A549 (cell line): ENCODE data around the gene PLCB1. TPM values are rescaled to one million over a fixed set of nuclear protein-coding genes. Genes with fewer than 3 reads are reported as not detected.

ENCODE experiments used
- ATAC-seq, 2 experiments: fragments of 200-7000 bp in 1 of 2; fragments of >200 bp in 1 of 2; cut with Nextera tagmentation in 1 of 2; cut with Tn5 transposase in 1 of 2; 3 replicates each; pipeline versions ENCODE4 v1.8.0 to v1.9.1; 2018 to 2020; ENCODE audit warnings: mild to moderate bottlenecking in 1 of 2, moderate library complexity in 1 of 2
- CTCF ChIA-PET: fragments of 300-600 bp; sonication (Branson Sonifier 250); formaldehyde crosslinking; extraction: SDS; loops from one replicate; lab custom pipeline; 2021; ENCODE audit warnings: antibody characterized with exemption, inconsistent platforms; lab: Yijun Ruan, JAX
- POLR2A ChIA-PET: fragments of 350-600 bp; formaldehyde crosslinking; extraction: SDS; loops from one replicate; lab custom pipeline; 2021; ENCODE audit warnings: antibody characterized with exemption, inconsistent platforms; lab: Yijun Ruan, JAX
- DNase-seq, 2 experiments: peaks; one replicate each; pipeline versions ENCODE4 v3.0.0 to v3.0.0-alpha.2; 2011 to 2016; ENCODE audit warnings: low read depth in 1 of 2, low spot score in 1 of 2
- FAIRE-seq: peaks from 2 replicates; lab custom pipeline; 2011; peaks lifted over from hg19 to GRCh38; lab: Jason Lieb, UNC
- H3K27ac ChIP-seq, 2 experiments: fragments of >200 bp; sonication (Bioruptor Twin); formaldehyde crosslinking; 3 replicates each; pipeline ENCODE4 v1.5.1; 2016 to 2017
- H3K4me1 ChIP-seq: fragments of >200 bp; sonication (Bioruptor Twin); formaldehyde crosslinking; 3 replicates; pipeline ENCODE4 v1.6.1; 2016
- H3K4me2 ChIP-seq: fragments of >200 bp; sonication (Bioruptor Twin); formaldehyde crosslinking; 3 replicates; pipeline ENCODE4 v1.6.1; 2016
- H3K4me3 ChIP-seq: fragments of >200 bp; sonication (Bioruptor Twin); formaldehyde crosslinking; 3 replicates; pipeline ENCODE4 v1.5.1; 2016
- H3K9me3 ChIP-seq: fragments of >200 bp; sonication (Bioruptor Twin); formaldehyde crosslinking; 3 replicates; pipeline ENCODE4 v1.6.1; 2016
- ATOH8 ChIP-seq: fragments of 250-450 bp; sonication (Bioruptor Pico); IDR thresholded peaks from 2 replicates; pipeline ENCODE4 v1.5.0; 2020; ENCODE audit warnings: low read depth, mild to moderate bottlenecking, moderate library complexity
- BCL3 ChIP-seq: fragments of >200 bp; sonication (Bioruptor Twin); formaldehyde crosslinking; IDR thresholded peaks from 3 replicates; pipeline ENCODE4 v1.6.1; 2016
- BHLHE40 ChIP-seq: IDR thresholded peaks from 2 replicates; pipeline ENCODE4 v1.6.1; 2012; ENCODE audit warnings: low read depth, low read length, inconsistent platforms
- CBX2 ChIP-seq: fragments of 200-600 bp; sonication (generic); IDR thresholded peaks from 2 replicates; pipeline ENCODE4 v1.6.1; 2016; ENCODE audit warnings: low read depth, mild to moderate bottlenecking, borderline replicate concordance
- CBX8 ChIP-seq: fragments of 200-600 bp; sonication (generic); IDR thresholded peaks from 2 replicates; pipeline ENCODE4 v1.6.1; 2016
- CHD2 ChIP-seq: fragments of 150-350 bp; IDR thresholded peaks from 2 replicates; pipeline ENCODE4 v1.6.1; 2014; ENCODE audit warnings: low read length; ENCODE audit not compliant: partially characterized antibody
- ELK1 ChIP-seq: fragments of 150-350 bp; IDR thresholded peaks from 2 replicates; pipeline ENCODE4 v1.6.1; 2014; ENCODE audit warnings: low read depth, mild to moderate bottlenecking, low read length
- FOSL2 ChIP-seq, 2 experiments: fragments of 450-650 bp in 1 of 2; fragments of >200 bp in 1 of 2; sonication (Bioruptor Twin) in 1 of 2; formaldehyde crosslinking; IDR thresholded peaks; 2 replicates each; pipeline versions ENCODE4 v1.5.0 to v1.6.1; 2016 to 2020; ENCODE audit warnings: mild to moderate bottlenecking in 1 of 2, moderate library complexity in 1 of 2
- HDAC2 ChIP-seq: fragments of 200-600 bp; sonication (generic); IDR thresholded peaks from 2 replicates; pipeline ENCODE4 v1.6.1; 2016
- HES2 ChIP-seq: fragments of >200 bp; sonication (Bioruptor Twin); formaldehyde crosslinking; IDR thresholded peaks from 2 replicates; pipeline ENCODE4 v1.6.1; 2016
- HEYL ChIP-seq: fragments of 250-450 bp; sonication (Bioruptor Pico); IDR thresholded peaks from 2 replicates; pipeline ENCODE4 v1.8.0; 2021; ENCODE audit warnings: mild to moderate bottlenecking, moderate library complexity
- HOXB13 ChIP-seq: fragments of 250-450 bp; sonication (Bioruptor Pico); IDR thresholded peaks from 2 replicates; pipeline ENCODE4 v1.5.0; 2020; ENCODE audit warnings: low read depth, mild to moderate bottlenecking, moderate library complexity
- KDM5A ChIP-seq: fragments of 200-600 bp; sonication (generic); IDR thresholded peaks from 2 replicates; pipeline ENCODE4 v1.6.1; 2016; ENCODE audit warnings: antibody characterized with exemption, mild to moderate bottlenecking
- MAFK ChIP-seq: fragments of 450-650 bp; IDR thresholded peaks from 2 replicates; pipeline ENCODE4 v1.6.1; 2014; ENCODE audit not compliant: partially characterized antibody
- NFE2L2 ChIP-seq: fragments of 150-350 bp; conservative IDR thresholded peaks from 2 replicates; pipeline ENCODE4 v1.6.1; 2014; ENCODE audit warnings: low read length
- POLR2AphosphoS2 ChIP-seq: conservative IDR thresholded peaks from 2 replicates; pipeline ENCODE4 v1.6.1; 2012; ENCODE audit warnings: low read length, improper control_type of control experiment, inconsistent platforms
- RARB ChIP-seq: fragments of 250-450 bp; sonication (Bioruptor Pico); IDR thresholded peaks from 2 replicates; pipeline ENCODE4 v1.8.0; 2021; ENCODE audit warnings: mild to moderate bottlenecking, moderate library complexity
- RCOR1 ChIP-seq: fragments of 150-350 bp; IDR thresholded peaks from 2 replicates; pipeline ENCODE4 v1.6.1; 2014; ENCODE audit warnings: antibody characterized with exemption, low read length, low read depth
- USF2 ChIP-seq: fragments of 450-650 bp; IDR thresholded peaks from 2 replicates; pipeline ENCODE4 v1.6.1; 2014; ENCODE audit warnings: antibody characterized with exemption
- ZC3H11A ChIP-seq: fragments of 450-650 bp; IDR thresholded peaks from 2 replicates; pipeline ENCODE4 v1.6.1; 2014; ENCODE audit warnings: antibody characterized with exemption, mild to moderate bottlenecking
- ZFP36 ChIP-seq: fragments of 450-650 bp; IDR thresholded peaks from 2 replicates; pipeline ENCODE4 v1.6.1; 2014; ENCODE audit warnings: borderline replicate concordance; ENCODE audit not compliant: partially characterized antibody
- WGBS: methylation state at CpG from one replicate; pipeline ENCODE4 v1.1.6; 2017; ENCODE audit errors: missing lambda C conversion rate; 5-methylcytosine and 5-hydroxymethylcytosine counted together
- polyA plus RNA-seq, 4 experiments: library from polyadenylated mRNA; depleted of rRNA in 3 of 4; stranded (reverse); fragments of >200 nt; fragmentation: RNase III in 1 of 4; extraction: RNeasy Plus Mini Kit Qiagen cat#74134 plus additional on column Dnase treatment in 1 of 4; gene quantifications; 2 replicates in 3 of 4; 3 replicates in 1 of 4; pipeline ENCODE4 v1.2.3, GENCODE V29; 2011 to 2017

The PLCB1 gene
- polyA plus RNA-seq, 2 of the 4 experiments (the other 2 are of a cell fraction): 0.97 to 6.3 TPM

GRCh38 chr20:8678098-8678776 is 546.2 kb downstream of the PLCB1 start:
- DNase-seq (no peak), ATAC-seq (no peak), FAIRE-seq (no peak)
- ChIA-PET POLR2A (no interaction called here), CTCF (interaction anchor here (0.6 to 2.2 kb wide), 2 partner anchors 27 to 44 kb away, joined by 3 to 6 read pairs; no protein-coding TSS in a partner anchor)
- H3K4me1 ChIP-seq: no peaks in the 10 kb centered on the region
- no peak overlapping the region for H3K4me2 ChIP-seq
- H3K27ac ChIP-seq: no peak overlapping the region
- H3K4me3 ChIP-seq: no peak overlapping the region
- H3K9me3 ChIP-seq: no peaks in the 10 kb centered on the region
- 31% methylated on average over 5 of the region's 5 CpGs for WGBS
- TF ChIP-seq ZC3H11A: no peak
- TF ChIP-seq ZFP36: no peak
- TF ChIP-seq BCL3: no peak
- no peak for TF ChIP-seq FOSL2 (IDR thresholded peaks at IDR 0.05)
- TF ChIP-seq FOSL2 (CRISPR knock-in tag; IDR thresholded peaks at IDR 0.05): no peak
- TF ChIP-seq CHD2: no peak
- no peak for TF ChIP-seq USF2
- TF ChIP-seq HDAC2: no peak
- no peak for TF ChIP-seq RCOR1
- no peak for TF ChIP-seq HOXB13 (CRISPR knock-in tag)
- no peak for TF ChIP-seq NFE2L2
- no peak for TF ChIP-seq ELK1
- no peak for TF ChIP-seq KDM5A

GRCh38 chr20:8689337-8689736 is 557.3 kb downstream of the PLCB1 start:
- TF ChIP-seq CBX2 (no peak), MAFK (peak; percentile 68)

GRCh38 chr20:8690074-8690473 is 558.0 kb downstream of the PLCB1 start:
- FAIRE-seq: no peak
- POLR2A ChIA-PET: no interaction called here

More at GRCh38 chr20:8689337-8689736, 557.3 kb downstream of the PLCB1 start:
- FAIRE-seq (no peak), DNase-seq (no peak), ATAC-seq (no peak)
- no peak overlapping the region for H3K4me3 ChIP-seq
- no peak overlapping the region for H3K27ac ChIP-seq
- H3K9me3 ChIP-seq: peaks cover 3% of the 10 kb centered on the region; the same call in 1 of the 3 replicates
- ChIA-PET CTCF (interaction anchor here (0.6 to 1.8 kb wide), 2 partner anchors 33 to 307 kb away, joined by 3 to 6 read pairs; no protein-coding TSS in a partner anchor), POLR2A (no interaction called here)
- 36% methylated on average over 1 of the region's 1 CpG for WGBS
- no peak overlapping the region for H3K4me2 ChIP-seq
- H3K4me1 ChIP-seq: no peaks in the 10 kb centered on the region

GRCh38 chr20:8693709-8694108 is 561.6 kb downstream of the PLCB1 start:
- 6% methylated on average over 2 of the region's 2 CpGs for WGBS
- ChIA-PET CTCF (interaction anchor here (0.6 kb wide), 1 partner anchor 368 kb away, joined by 3 read pairs; no protein-coding TSS in a partner anchor), POLR2A (no interaction called here)
- Histone ChIP-seq H3K27ac (no peak overlapping the region), H3K4me2 (no peak overlapping the region), H3K4me3 (no peak overlapping the region), H3K4me1 (no peaks in the 10 kb centered on the region), H3K9me3 (peaks cover 3% of the 10 kb centered on the region; the same call in 1 of the 3 replicates)
- no peak for ATAC-seq
- TF ChIP-seq HEYL (CRISPR knock-in tag): no peak
- TF ChIP-seq HES2: no peak
- no peak for TF ChIP-seq RARB
- no peak for TF ChIP-seq POLR2AphosphoS2
- no peak for TF ChIP-seq ATOH8 (CRISPR knock-in tag)
- no peak for TF ChIP-seq MAFK
- no peak for TF ChIP-seq BHLHE40
- no peak for DNase-seq
- FAIRE-seq: no peak

More at GRCh38 chr20:8690074-8690473, 558.0 kb downstream of the PLCB1 start:
- Histone ChIP-seq H3K4me1 (no peaks in the 10 kb centered on the region), H3K4me3 (no peak overlapping the region), H3K9me3 (peaks cover 3% of the 10 kb centered on the region; the same call in 1 of the 3 replicates), H3K27ac (no peak overlapping the region), H3K4me2 (no peak overlapping the region)
- no peak for DNase-seq
- no peak for ATAC-seq
- CTCF ChIA-PET: interaction anchor here (1.8 kb wide), 1 partner anchor 32 kb away, joined by 6 read pairs; no protein-coding TSS in a partner anchor
- TF ChIP-seq CBX8: no peak
- TF ChIP-seq KDM5A: peak; percentile 63; the same call in 1 of the 2 replicates
